Ovary (tissue), 9 donors: ENCODE measurements around the gene IDH2. TPM values are rescaled to one million over a fixed set of nuclear protein-coding genes. Genes with fewer than 3 reads are reported as not detected.

ENCODE experiments used
- DNase-seq, 5 donors: peaks; one replicate each; pipeline ENCODE4 v3.0.0-alpha.2; 2019 to 2020
- H3K27ac ChIP-seq, 2 donors: fragments of 200-600 bp; one replicate each; pipeline versions ENCODE4 v1.5.1 to v1.8.0; 2019 to 2022
- H3K27me3 ChIP-seq: fragments of 200-600 bp; one replicate; pipeline ENCODE4 v1.8.0; 2022
- H3K36me3 ChIP-seq: fragments of 200-600 bp; sonication (generic); one replicate; pipeline ENCODE4 v1.5.1; 2019
- H3K4me1 ChIP-seq: one replicate; pipeline ENCODE4 v1.8.1; 2013; ENCODE audit warnings: mild to moderate bottlenecking, moderate library complexity; ENCODE audit not compliant: insufficient read depth
- H3K4me3 ChIP-seq: fragments of 200-600 bp; sonication (generic); one replicate; pipeline ENCODE4 v1.5.1; 2017
- H3K9me3 ChIP-seq, 2 donors: fragments of 200-600 bp in 1 of 2; sonication (generic) in 1 of 2; one replicate each; pipeline versions ENCODE4 v1.5.1 to v1.8.1; 2013 to 2019; ENCODE audit warnings: mild to moderate bottlenecking in 1 of 2, moderate library complexity in 1 of 2
- CTCF ChIP-seq, 3 donors: fragments of 450-650 bp in 2 of 3; fragments of 200-600 bp in 1 of 3; IDR thresholded peaks; one replicate each; pipeline versions ENCODE4 v1.5.1 to v1.8.0; 2016 to 2022; ENCODE audit warnings: antibody characterized with exemption in 3 of 3, mild to moderate bottlenecking in 1 of 3
- EP300 ChIP-seq: sonication (generic); formaldehyde crosslinking; IDR thresholded peaks from one replicate; pipeline ENCODE4 v1.6.1; 2017; ENCODE audit warnings: antibody characterized with exemption
- POLR2A ChIP-seq: fragments of 450-650 bp; IDR thresholded peaks from one replicate; pipeline ENCODE4 v1.6.1; 2017; ENCODE audit warnings: antibody characterized with exemption, mild to moderate bottlenecking, moderate library complexity
- WGBS, 3 donors: extraction: QIAGEN DNeasy Blood & Tissue Kit in 1 of 3; methylation state at CpG; one replicate each; pipeline versions ENCODE4 v1.1.5 to v1.1.7; 2013 to 2017; 5-methylcytosine and 5-hydroxymethylcytosine counted together
- intact Hi-C, 4 donors: fragments of 100-400 bp; cut with DNase I; formaldehyde crosslinking; loops; one replicate each; pipeline versions ENCODE4 v1.11.0 to v1.15.1; 2022 to 2023
- polyA plus RNA-seq, 2 donors: library from polyadenylated mRNA; stranded (reverse); fragments of 200-250 nt in 1 of 2; fragments of 350-450 nt in 1 of 2; fragmentation: Illumina TruSeq in 1 of 2; extraction: RNeasy Lipid Tissue Mini Kit (QIAGEN cat#74804) in 1 of 2; gene quantifications; one replicate each; pipeline ENCODE4 v1.2.3, GENCODE V29; 2013 to 2014
- total RNA-seq, 7 donors: library from RNA; depleted of rRNA in 2 of 7; stranded (reverse); fragments of >200 nt in 2 of 7; fragmentation: NEBNext Ultra II Directional in 3 of 7; extraction: Animal tissue kit (Norgen Biotek cat#: 25700) in 3 of 7; gene quantifications; one replicate each; pipeline versions ENCODE4 v1.1.0 to v1.2.4, GENCODE V29; 2016 to 2023
- donor health status: DM: no; HTN: no; CAD: no; lungs with moderate emphysema.
- donor health status: DM: no; HTN: no; CAD: no.
- donor health status: Bipolar disorder and iron deficiency.
- donor health status: DM: yes; HTN: yes; CAD: no.
- donor health status: DM: no; HTN: no; CAD: no.
- donor health status: DM: yes; HTN: yes; CAD: no.

Gene IDH2
- total and polyA plus RNA-seq, 9 donors, result 13.7 to 44.6 (median 25.4) TPM

GRCh38 chr15:90067181-90067952 is 34.9 kb downstream of the IDH2 start:
- H3K27me3 ChIP-seq, result no peaks in the 10 kb centered on the region
- no peak for DNase-seq
- 84 to 86% (median 84%) methylated on average over 46 to 55 of the region's 55 CpGs for WGBS, 3 donors
- no peaks in the 10 kb centered on the region for H3K36me3 ChIP-seq
- no peak overlapping the region for H3K27ac ChIP-seq
- intact Hi-C loops, result loop anchor here in 1 of 4 donors (10.0 kb wide), 2 partner anchors 73 to 173 kb away; partner anchors contain the start of gene AP3S2
- TF ChIP-seq POLR2A, result no peak
- no peak for TF ChIP-seq CTCF (IDR thresholded peaks at IDR 0.05)
- no peak for TF ChIP-seq EP300
- H3K4me1 ChIP-seq, result peaks cover 6% of the 10 kb centered on the region
- H3K4me3 ChIP-seq, result no peak overlapping the region
- H3K9me3 ChIP-seq, result no peaks in the 10 kb centered on the region

- 86 to 89% (median 86%) methylated on average over 7 of the region's 7 CpGs for WGBS, 3 donors
- Histone ChIP-seq H3K27me3 (no peaks in the 10 kb centered on the region), H3K4me3 (no peak overlapping the region), H3K9me3 (no peaks in the 10 kb centered on the region), H3K4me1 (peaks cover 8% of the 10 kb centered on the region), H3K36me3 (no peaks in the 10 kb centered on the region), H3K27ac (no peak overlapping the region)
- no peak for TF ChIP-seq EP300
- no peak for DNase-seq
- intact Hi-C loops, result loop anchor here in 1 of 4 donors (10.0 kb wide), 2 partner anchors 71 to 171 kb away; partner anchors contain the start of gene AP3S2
These were observed 36.6 kb downstream of the IDH2 start for GRCh38 chr15:90065682-90066049.

GRCh38 chr15:90064911-90065681 is 37.2 kb downstream of the IDH2 start:
- intact Hi-C loops, result loop anchor here in 1 of 4 donors (10.0 kb wide), 2 partner anchors 70 to 170 kb away; partner anchors contain the start of gene AP3S2

GRCh38 chr15:90063770-90064247 is 38.5 kb downstream of the IDH2 start:
- Histone ChIP-seq H3K4me3 (no peak overlapping the region), H3K27ac (no peak overlapping the region), H3K36me3 (no peaks in the 10 kb centered on the region), H3K9me3 (no peaks in the 10 kb centered on the region), H3K27me3 (no peaks in the 10 kb centered on the region), H3K4me1 (peaks cover 8% of the 10 kb centered on the region)
- intact Hi-C loops, result loop anchor here in 1 of 4 donors (10.0 kb wide), 2 partner anchors 69 to 169 kb away; partner anchors contain the start of gene AP3S2
- 87 to 89% (median 87%) methylated on average over 11 of the region's 11 CpGs for WGBS, 3 donors
- DNase-seq, result no peak
- TF ChIP-seq EP300 (no peak), CTCF (IDR thresholded peaks at IDR 0.05) (no peak), POLR2A (no peak)

More at GRCh38 chr15:90064911-90065681, 37.2 kb downstream of the IDH2 start:
- Histone ChIP-seq H3K36me3 (no peaks in the 10 kb centered on the region), H3K27ac (no peak overlapping the region), H3K27me3 (no peaks in the 10 kb centered on the region), H3K9me3 (no peaks in the 10 kb centered on the region), H3K4me3 (no peak overlapping the region), H3K4me1 (peaks cover 8% of the 10 kb centered on the region)
- WGBS, 3 donors, result 49 to 59% (median 57%) methylated on average over 27 to 30 of the region's 30 CpGs
- DNase-seq, result no peak
- no peak for TF ChIP-seq CTCF (IDR thresholded peaks at IDR 0.05)
- TF ChIP-seq EP300, result no peak
- TF ChIP-seq POLR2A, result no peak
